ENCODE data around the gene G3BP1. TPM values are rescaled to one million over a fixed set of nuclear protein-coding genes. Genes with fewer than 3 reads are reported as not detected.

G3BP1 gene
- polyA plus RNA-seq, 3 donors = 10.6 to 60.6 (median 58.8) TPM

DNA sequence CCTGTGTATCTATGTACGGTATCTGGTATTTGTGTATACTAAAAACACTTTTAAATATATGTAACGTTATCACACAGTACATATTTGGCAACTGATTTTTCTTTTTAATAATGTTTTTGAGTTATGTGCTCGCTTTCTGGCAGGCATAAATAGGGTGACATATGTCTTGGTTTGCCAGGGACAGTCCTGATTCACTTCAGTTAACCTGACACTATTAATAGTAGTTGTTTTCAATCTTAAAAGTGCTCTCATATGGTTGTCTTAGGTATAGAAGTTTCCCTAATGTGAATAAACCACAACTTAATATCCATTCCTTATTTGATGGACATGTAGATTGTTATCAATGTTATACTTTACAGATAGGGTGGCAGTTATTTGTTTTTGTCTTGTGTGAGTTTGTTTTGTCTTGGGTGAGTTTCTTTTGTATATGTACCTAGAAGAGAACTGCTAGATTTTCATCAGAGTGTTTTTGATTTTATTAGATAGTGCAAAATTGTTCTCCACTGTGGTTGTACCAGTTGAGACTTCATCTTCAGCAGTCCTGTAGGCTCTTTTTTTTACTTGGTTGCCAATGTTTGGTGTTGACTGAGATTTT lies 7.9 kb downstream of the G3BP1 start:
- Histone ChIP-seq H3K4me1 (ENCODE audit: control insufficient read depth in 1 of 2, insufficient read depth in 2 of 2, low read length in 2 of 2) (peaks cover 2 to 10% of the 10 kb centered on the region in 2 donors), H3K9ac (ENCODE audit: insufficient read depth, low read length, poor library complexity, severe bottlenecking) (no peak overlapping the region), H2AFZ (ENCODE audit: insufficient read depth, low read depth, low read length, poor library complexity, severe bottlenecking) (no peak overlapping the region), H3K4me2 (replicated peaks; ENCODE audit: extremely low read depth, low read length, poor library complexity, severe bottlenecking) (no peak overlapping the region), H4K20me1 (ENCODE audit: insufficient read depth, low read length) (peaks cover 100% of the 10 kb centered on the region), H3K27me3 (ENCODE audit: control insufficient read depth in 2 of 2, insufficient read depth in 2 of 2, low read length in 2 of 2) (no peaks in the 10 kb centered on the region), H3K27ac (ENCODE audit: low read depth in 1 of 2, low read length in 2 of 2) (peak overlapping the region in 1 of 2 donors; percentile 28), H3K4me3 (replicated peaks in 1 of 3; ENCODE audit: low read depth in 2 of 3, low read length in 3 of 3) (no peak overlapping the region), H3K9me3 (replicated peaks in 1 of 2; ENCODE audit: control insufficient read depth in 1 of 2, insufficient read depth in 1 of 2, low read length in 2 of 2) (no peaks in the 10 kb centered on the region), H3K36me3 (replicated peaks in 1 of 2; ENCODE audit: control insufficient read depth in 1 of 2, insufficient read depth in 2 of 2, low read length in 2 of 2) (peaks cover 5 to 25% of the 10 kb centered on the region in 2 donors), H3K79me2 (ENCODE audit: insufficient read depth, low read length) (peaks cover 100% of the 10 kb centered on the region)
- intact Hi-C loops (cut with micrococcal nuclease) = no loop called here
- H3K36me3 Mint-ChIP-seq = peaks cover 20 to 26% of the 10 kb centered on the region in 2 donors
- H3K4me3 Mint-ChIP-seq = no peak overlapping the region
- DNase-seq = no peak
- H3K27ac Mint-ChIP-seq = peak overlapping the region in 4 of 7 donors; percentile 12 to 63 (median 28)
- H3K27me3 Mint-ChIP-seq (ENCODE audit: low read depth in 3 of 3) = peaks cover 0 to 1% (median 0%) of the 10 kb centered on the region in 3 donors
- no peaks in the 10 kb centered on the region for H3K9me3 Mint-ChIP-seq
- TF ChIP-seq CTCF (IDR thresholded peaks at IDR 0.05) = no peak
- H3K4me1 Mint-ChIP-seq = peaks cover 37% of the 10 kb centered on the region
- no CpG with 5 or more reads among the region's 3 CpGs for WGBS (ENCODE audit: insufficient coverage)

GRCh38 chr5:151780348-151780747 lies 8.6 kb downstream of the G3BP1 start:
- no peak for DNase-seq
- H3K9ac ChIP-seq (ENCODE audit: insufficient read depth, low read length, poor library complexity, severe bottlenecking) = no peak overlapping the region
- H3K27ac Mint-ChIP-seq = peak overlapping the region in 3 of 7 donors; percentile 19 to 37 (median 27)
- H3K27me3 Mint-ChIP-seq (ENCODE audit: low read depth in 3 of 3) = peaks cover 0 to 1% (median 0%) of the 10 kb centered on the region in 3 donors
- no peak for TF ChIP-seq CTCF (IDR thresholded peaks at IDR 0.05)
- H3K4me1 Mint-ChIP-seq = peaks cover 31% of the 10 kb centered on the region
- H3K9me3 Mint-ChIP-seq = no peaks in the 10 kb centered on the region
- peaks cover 0 to 3% of the 10 kb centered on the region in 2 donors for H3K4me1 ChIP-seq (ENCODE audit: control insufficient read depth in 1 of 2, insufficient read depth in 2 of 2, low read length in 2 of 2)
- H2AFZ ChIP-seq (ENCODE audit: insufficient read depth, low read depth, low read length, poor library complexity, severe bottlenecking) = no peak overlapping the region
- intact Hi-C loops (cut with micrococcal nuclease) = no loop called here
- H3K27me3 ChIP-seq (ENCODE audit: control insufficient read depth in 2 of 2, insufficient read depth in 2 of 2, low read length in 2 of 2) = no peaks in the 10 kb centered on the region
- no peak overlapping the region for H3K27ac ChIP-seq (ENCODE audit: low read depth in 1 of 2, low read length in 2 of 2)
- no peaks in the 10 kb centered on the region for H3K9me3 ChIP-seq (replicated peaks in 1 of 2; ENCODE audit: control insufficient read depth in 1 of 2, insufficient read depth in 1 of 2, low read length in 2 of 2)
- peaks cover 100% of the 10 kb centered on the region for H4K20me1 ChIP-seq (ENCODE audit: insufficient read depth, low read length)
- WGBS (ENCODE audit: insufficient coverage) = 93% methylated on average over 7 of the region's 11 CpGs
- no peak overlapping the region for H3K4me3 Mint-ChIP-seq
- no peak overlapping the region for H3K4me3 ChIP-seq (replicated peaks in 1 of 3; ENCODE audit: low read depth in 2 of 3, low read length in 3 of 3)
- peaks cover 5 to 25% of the 10 kb centered on the region in 2 donors for H3K36me3 ChIP-seq (replicated peaks in 1 of 2; ENCODE audit: control insufficient read depth in 1 of 2, insufficient read depth in 2 of 2, low read length in 2 of 2)
- H3K79me2 ChIP-seq (ENCODE audit: insufficient read depth, low read length) = peaks cover 100% of the 10 kb centered on the region
- H3K36me3 Mint-ChIP-seq = peaks cover 20 to 26% of the 10 kb centered on the region in 2 donors
- no peak overlapping the region for H3K4me2 ChIP-seq (replicated peaks; ENCODE audit: extremely low read depth, low read length, poor library complexity, severe bottlenecking)

Measured in CD14-positive monocyte (primary cell).